Panc1 (cell line): Measurements from ENCODE around the gene EFNA1. TPM values are rescaled to one million over a fixed set of nuclear protein-coding genes. Genes with fewer than 3 reads are reported as not detected.

Source experiments
- ATAC-seq: fragments of 200-7000 bp; cut with Tn5 transposase; 2 replicates; pipeline ENCODE4 v1.9.1; 2020; ENCODE audit warnings: mild to moderate bottlenecking, moderate library complexity
- BruUV-seq: library from RNA; stranded (reverse); fragments of 400-500 nt; replicated peaks from 2 replicates; lab custom pipeline; 2021; lab: Mats Ljungman, UMichigan
- CTCF ChIA-PET: fragments of 300-600 bp; sonication (Branson Sonifier 250); formaldehyde crosslinking; loops from one replicate; lab custom pipeline; 2022; ENCODE audit warnings: antibody characterized with exemption; lab: Charles Lee
- POLR2A ChIA-PET: fragments of 300-600 bp; sonication (Branson Sonifier 250); formaldehyde crosslinking; loops from one replicate; lab custom pipeline; 2022; ENCODE audit warnings: antibody characterized with exemption; lab: Charles Lee
- DNase-seq: peaks from one replicate; pipeline ENCODE4 v3.0.0-alpha.2; 2010; ENCODE audit warnings: low read depth, low spot score
- H3K27ac ChIP-seq: 2 replicates; pipeline ENCODE4 v1.5.1; 2011; ENCODE audit warnings: mild to moderate bottlenecking, low read length, inconsistent platforms
- H3K27me3 ChIP-seq: fragments of 200-500 bp; sonication (Bioruptor generic); 2 replicates; pipeline ENCODE4 v1.6.0; 2014; ENCODE audit warnings: low read length, inconsistent platforms; ENCODE audit not compliant: control insufficient read depth, insufficient read depth
- H3K36me3 ChIP-seq: fragments of 200-500 bp; sonication (Bioruptor generic); 2 replicates; pipeline ENCODE4 v1.5.1; 2014; ENCODE audit warnings: inconsistent platforms, mild to moderate bottlenecking, low read length, moderate library complexity; ENCODE audit not compliant: control insufficient read depth, insufficient read depth
- H3K4me1 ChIP-seq: 2 replicates; pipeline ENCODE4 v1.5.1; 2011; ENCODE audit warnings: inconsistent platforms, mild to moderate bottlenecking, low read length, moderate library complexity; ENCODE audit not compliant: control insufficient read depth, insufficient read depth
- H3K4me3 ChIP-seq, 2 experiments: 2 replicates each; pipeline ENCODE4 v1.5.1; 2011 to 2012; ENCODE audit warnings: low read depth in 2 of 2, low read length in 2 of 2, mild to moderate bottlenecking in 2 of 2, inconsistent platforms in 1 of 2, moderate library complexity in 1 of 2
- H3K9me3 ChIP-seq: fragments of 200-500 bp; sonication (Bioruptor generic); 2 replicates; pipeline ENCODE4 v1.5.1; 2014; ENCODE audit warnings: low read depth, mild to moderate bottlenecking, inconsistent platforms, low read length, moderate library complexity; ENCODE audit not compliant: control insufficient read depth, insufficient read depth
- POLR2AphosphoS5 ChIP-seq: IDR thresholded peaks from 2 replicates; pipeline ENCODE4 v1.6.1; 2012; ENCODE audit warnings: mild to moderate bottlenecking, low read depth, low read length, moderate library complexity
- SIN3A ChIP-seq: IDR thresholded peaks from 2 replicates; pipeline ENCODE4 v1.6.1; 2012; ENCODE audit warnings: low read depth, mild to moderate bottlenecking, low read length, moderate library complexity, borderline replicate concordance; ENCODE audit not compliant: insufficient read depth
- TCF7L2 ChIP-seq: IDR thresholded peaks from 2 replicates; pipeline ENCODE4 v1.6.1; 2011; ENCODE audit warnings: mild to moderate bottlenecking, low read depth, low read length, inconsistent platforms
- in situ Hi-C: cut with HindIII; loops from 2 replicates; pipeline ENCODE4 v1.10.0; 2016; ENCODE audit warnings: low sequenced_read_pairs, low pct_unique_long_range_greater_than_20kb
- intact Hi-C: fragments of 100-400 bp; cut with micrococcal nuclease; formaldehyde crosslinking; loops from one replicate; pipeline ENCODE4 v1.10.0; 2022; ENCODE audit not compliant: unreplicated experiment
- total RNA-seq: library from RNA; stranded (reverse); gene quantifications from one replicate; pipeline ENCODE4 v1.2.1, GENCODE V29; 2021; ENCODE audit not compliant: unreplicated experiment
- TF ChIP-seq, protein P1 (sequence below): fragments of 450-650 bp; IDR thresholded peaks from 2 replicates; pipeline ENCODE4 v1.5.1; 2017; ENCODE audit warnings: mild to moderate bottlenecking
- TF ChIP-seq, protein P2 (sequence below), 2 experiments: IDR thresholded peaks; 2 replicates each; pipeline ENCODE4 v1.6.1; 2011 to 2012; ENCODE audit warnings: low read depth in 2 of 2, control low read depth in 1 of 2, low read length in 1 of 2, mild to moderate bottlenecking in 1 of 2, moderate library complexity in 1 of 2; ENCODE audit not compliant: insufficient read depth in 1 of 2

EFNA1 gene
- total RNA-seq, 1 experiment from 2014 or later = 23.8 TPM

DNA sequence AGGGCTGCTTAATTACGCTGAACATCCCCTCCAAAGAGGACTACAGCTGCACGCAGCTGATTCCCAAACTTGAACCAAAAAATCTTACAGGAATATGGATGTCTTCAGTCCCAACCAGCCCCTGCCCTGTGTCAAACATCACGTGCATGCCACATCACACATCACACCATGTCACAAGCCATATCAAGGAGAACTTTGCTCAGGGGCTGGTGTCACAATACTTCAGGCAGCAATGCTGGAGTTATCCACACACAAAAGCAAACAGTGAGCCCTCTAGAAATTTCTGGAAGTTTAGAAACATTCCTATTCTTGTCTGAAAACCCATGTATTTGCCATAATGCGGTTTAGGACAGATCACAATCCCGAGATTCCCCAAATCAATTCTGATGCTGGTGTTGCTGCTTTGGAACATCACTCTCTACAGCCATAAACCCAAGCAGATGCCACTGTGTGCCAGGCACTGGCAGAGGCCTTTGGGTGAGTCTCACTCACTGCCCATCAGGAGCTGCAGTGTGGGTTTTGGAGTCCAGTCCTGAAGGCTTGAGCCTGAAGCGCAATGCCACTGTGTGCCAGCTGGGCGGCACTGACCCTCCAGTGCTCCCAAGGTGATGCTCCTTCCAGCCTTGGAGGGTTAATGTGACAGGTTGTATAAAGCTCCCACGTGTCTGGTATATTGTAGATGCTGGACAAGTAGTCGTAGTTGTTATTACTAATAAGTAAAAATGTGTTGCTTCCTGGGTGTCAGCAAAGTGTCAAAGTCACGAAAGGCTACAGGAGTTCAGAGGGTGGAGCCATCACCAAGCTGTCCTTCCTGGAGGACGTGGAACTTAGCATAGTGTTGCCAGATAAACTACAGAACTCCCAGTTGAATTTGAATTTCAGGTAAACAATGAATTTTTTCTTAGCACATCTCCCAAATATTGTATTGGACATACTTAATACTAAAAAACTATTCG is 20.1 kb upstream of the EFNA1 start:
- intact Hi-C loops = no loop called here
- peak; percentile 63; the same call in 1 of the 2 replicates for ATAC-seq

DNA sequence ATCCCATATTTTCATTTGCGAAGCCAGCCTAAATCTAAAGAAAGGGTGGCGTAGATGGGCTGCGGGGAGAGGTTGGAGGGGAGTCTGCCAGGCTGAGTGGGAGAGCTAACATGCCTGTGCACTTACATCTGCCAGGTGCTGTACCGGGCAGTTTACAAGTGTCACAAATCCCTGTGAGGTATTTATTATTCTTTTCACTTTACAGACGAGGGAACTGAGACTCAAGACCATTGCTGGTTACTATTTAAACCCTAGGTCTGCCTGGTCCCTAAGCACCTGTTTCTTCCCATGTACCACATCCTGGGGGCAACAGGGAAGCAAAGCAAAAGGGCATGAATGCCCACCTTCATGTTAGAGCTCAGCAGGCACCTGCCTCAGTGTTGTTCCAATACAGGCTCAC is 19.4 kb upstream of the EFNA1 start:
- TF ChIP-seq, protein P1, sequence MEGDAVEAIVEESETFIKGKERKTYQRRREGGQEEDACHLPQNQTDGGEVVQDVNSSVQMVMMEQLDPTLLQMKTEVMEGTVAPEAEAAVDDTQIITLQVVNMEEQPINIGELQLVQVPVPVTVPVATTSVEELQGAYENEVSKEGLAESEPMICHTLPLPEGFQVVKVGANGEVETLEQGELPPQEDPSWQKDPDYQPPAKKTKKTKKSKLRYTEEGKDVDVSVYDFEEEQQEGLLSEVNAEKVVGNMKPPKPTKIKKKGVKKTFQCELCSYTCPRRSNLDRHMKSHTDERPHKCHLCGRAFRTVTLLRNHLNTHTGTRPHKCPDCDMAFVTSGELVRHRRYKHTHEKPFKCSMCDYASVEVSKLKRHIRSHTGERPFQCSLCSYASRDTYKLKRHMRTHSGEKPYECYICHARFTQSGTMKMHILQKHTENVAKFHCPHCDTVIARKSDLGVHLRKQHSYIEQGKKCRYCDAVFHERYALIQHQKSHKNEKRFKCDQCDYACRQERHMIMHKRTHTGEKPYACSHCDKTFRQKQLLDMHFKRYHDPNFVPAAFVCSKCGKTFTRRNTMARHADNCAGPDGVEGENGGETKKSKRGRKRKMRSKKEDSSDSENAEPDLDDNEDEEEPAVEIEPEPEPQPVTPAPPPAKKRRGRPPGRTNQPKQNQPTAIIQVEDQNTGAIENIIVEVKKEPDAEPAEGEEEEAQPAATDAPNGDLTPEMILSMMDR = no peak
- TF ChIP-seq, protein P2, sequence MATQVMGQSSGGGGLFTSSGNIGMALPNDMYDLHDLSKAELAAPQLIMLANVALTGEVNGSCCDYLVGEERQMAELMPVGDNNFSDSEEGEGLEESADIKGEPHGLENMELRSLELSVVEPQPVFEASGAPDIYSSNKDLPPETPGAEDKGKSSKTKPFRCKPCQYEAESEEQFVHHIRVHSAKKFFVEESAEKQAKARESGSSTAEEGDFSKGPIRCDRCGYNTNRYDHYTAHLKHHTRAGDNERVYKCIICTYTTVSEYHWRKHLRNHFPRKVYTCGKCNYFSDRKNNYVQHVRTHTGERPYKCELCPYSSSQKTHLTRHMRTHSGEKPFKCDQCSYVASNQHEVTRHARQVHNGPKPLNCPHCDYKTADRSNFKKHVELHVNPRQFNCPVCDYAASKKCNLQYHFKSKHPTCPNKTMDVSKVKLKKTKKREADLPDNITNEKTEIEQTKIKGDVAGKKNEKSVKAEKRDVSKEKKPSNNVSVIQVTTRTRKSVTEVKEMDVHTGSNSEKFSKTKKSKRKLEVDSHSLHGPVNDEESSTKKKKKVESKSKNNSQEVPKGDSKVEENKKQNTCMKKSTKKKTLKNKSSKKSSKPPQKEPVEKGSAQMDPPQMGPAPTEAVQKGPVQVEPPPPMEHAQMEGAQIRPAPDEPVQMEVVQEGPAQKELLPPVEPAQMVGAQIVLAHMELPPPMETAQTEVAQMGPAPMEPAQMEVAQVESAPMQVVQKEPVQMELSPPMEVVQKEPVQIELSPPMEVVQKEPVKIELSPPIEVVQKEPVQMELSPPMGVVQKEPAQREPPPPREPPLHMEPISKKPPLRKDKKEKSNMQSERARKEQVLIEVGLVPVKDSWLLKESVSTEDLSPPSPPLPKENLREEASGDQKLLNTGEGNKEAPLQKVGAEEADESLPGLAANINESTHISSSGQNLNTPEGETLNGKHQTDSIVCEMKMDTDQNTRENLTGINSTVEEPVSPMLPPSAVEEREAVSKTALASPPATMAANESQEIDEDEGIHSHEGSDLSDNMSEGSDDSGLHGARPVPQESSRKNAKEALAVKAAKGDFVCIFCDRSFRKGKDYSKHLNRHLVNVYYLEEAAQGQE (IDR thresholded peaks at IDR 0.05; ENCODE audit: insufficient read depth in 1 of 2, low read depth in 2 of 2, low read length in 1 of 2) = no peak
- TF ChIP-seq POLR2AphosphoS5 (no peak), TCF7L2 (no peak)
- ChIA-PET CTCF (no interaction called here), POLR2A (no interaction called here)
- no peak overlapping the region for H3K4me3 ChIP-seq
- DNase-seq (no peak), ATAC-seq (no peak)
- no peaks in the 10 kb centered on the region for H3K9me3 ChIP-seq
- H3K36me3 ChIP-seq = no peaks in the 10 kb centered on the region
- H3K27me3 ChIP-seq = no peaks in the 10 kb centered on the region
- H3K4me1 ChIP-seq = no peaks in the 10 kb centered on the region
- in situ Hi-C loops (no loop called here), intact Hi-C loops (no loop called here)
- H3K27ac ChIP-seq = no peak overlapping the region
- BruUV-seq = no TSS peak

More for the DNA sequence above, 20.1 kb upstream of the EFNA1 start:
- BruUV-seq = no TSS peak
- POLR2A ChIA-PET = no interaction called here
- TF ChIP-seq, protein P1 = no peak
- TF ChIP-seq, protein P2 (IDR thresholded peaks at IDR 0.05; ENCODE audit: insufficient read depth in 1 of 2, low read depth in 2 of 2, low read length in 1 of 2) = no peak
- no peak for TF ChIP-seq SIN3A
- TF ChIP-seq POLR2AphosphoS5 = no peak
- no peak for TF ChIP-seq TCF7L2
- H3K4me1 ChIP-seq = no peaks in the 10 kb centered on the region
- CTCF ChIA-PET = no interaction called here
- no peak overlapping the region for H3K4me3 ChIP-seq
- in situ Hi-C loops = no loop called here
- no peaks in the 10 kb centered on the region for H3K9me3 ChIP-seq
- no peaks in the 10 kb centered on the region for H3K36me3 ChIP-seq
- H3K27ac ChIP-seq = no peak overlapping the region
- no peak for DNase-seq
- H3K27me3 ChIP-seq = no peaks in the 10 kb centered on the region
